Osteocyte (in vitro differentiated cells): ENCODE measurements around the gene RELCH. TPM values are rescaled to one million over a fixed set of nuclear protein-coding genes. Genes with fewer than 3 reads are reported as not detected.

Source experiments
- DNase-seq: peaks from one replicate; pipeline ENCODE4 v3.0.0; 2021; ENCODE audit warnings: mixed read lengths; ENCODE audit not compliant: unreplicated experiment; ENCODE audit errors: extremely low spot score
- H3K27ac Mint-ChIP-seq: one replicate; pipeline ENCODE4 v1.8.0; 2021; ENCODE audit warnings: mild to moderate bottlenecking, mixed read lengths; ENCODE audit not compliant: unreplicated experiment
- H3K27me3 Mint-ChIP-seq: one replicate; pipeline ENCODE4 v1.8.0; 2021; ENCODE audit warnings: mixed read lengths; ENCODE audit not compliant: unreplicated experiment
- H3K36me3 Mint-ChIP-seq: one replicate; pipeline ENCODE4 v1.8.0; 2021; ENCODE audit warnings: mixed read lengths; ENCODE audit not compliant: unreplicated experiment
- H3K4me1 Mint-ChIP-seq: one replicate; pipeline ENCODE4 v1.8.0; 2021; ENCODE audit warnings: mixed read lengths; ENCODE audit not compliant: unreplicated experiment
- H3K4me3 Mint-ChIP-seq: one replicate; pipeline ENCODE4 v1.8.0; 2021; ENCODE audit warnings: mild to moderate bottlenecking, moderate library complexity, mixed read lengths; ENCODE audit not compliant: unreplicated experiment
- H3K9me3 Mint-ChIP-seq: one replicate; pipeline ENCODE4 v1.8.0; 2021; ENCODE audit warnings: mixed read lengths; ENCODE audit not compliant: unreplicated experiment
- CTCF ChIP-seq: fragments of 200-600 bp; sonication (generic); IDR thresholded peaks from 2 replicates; pipeline ENCODE4 v1.5.0; 2021; ENCODE audit warnings: antibody characterized with exemption, mild to moderate bottlenecking, moderate library complexity
- total RNA-seq: library from RNA; stranded (reverse); gene quantifications from 2 replicates; pipeline ENCODE4 v1.2.1, GENCODE V29; 2021

RELCH gene
- total RNA-seq, 1 donor from 2014 or later: 22.0 TPM

- Mint-ChIP-seq H3K4me1 (no peaks in the 10 kb centered on the region), H3K27ac (no peak overlapping the region), H3K9me3 (no peaks in the 10 kb centered on the region), H3K27me3 (no peaks in the 10 kb centered on the region), H3K4me3 (no peak overlapping the region), H3K36me3 (peaks cover 45% of the 10 kb centered on the region)
- no peak for TF ChIP-seq CTCF
- no peak for DNase-seq
These were observed 114.3 kb downstream of the RELCH start for GRCh38 chr18:62301322-62301721.

GRCh38 chr18:62312851-62313250 lies 125.8 kb downstream of the RELCH start:
- TF ChIP-seq CTCF: no peak
- Mint-ChIP-seq H3K27ac (no peak overlapping the region), H3K9me3 (no peaks in the 10 kb centered on the region), H3K27me3 (peaks cover 15% of the 10 kb centered on the region), H3K4me3 (no peak overlapping the region), H3K4me1 (no peaks in the 10 kb centered on the region), H3K36me3 (peaks cover 18% of the 10 kb centered on the region)
- no peak for DNase-seq

- TF ChIP-seq CTCF: no peak
- no peaks in the 10 kb centered on the region for H3K9me3 Mint-ChIP-seq
- no peaks in the 10 kb centered on the region for H3K36me3 Mint-ChIP-seq
- no peaks in the 10 kb centered on the region for H3K4me1 Mint-ChIP-seq
- H3K27me3 Mint-ChIP-seq: peaks cover 46% of the 10 kb centered on the region
- no peak overlapping the region for H3K27ac Mint-ChIP-seq
- no peak for DNase-seq
- no peak overlapping the region for H3K4me3 Mint-ChIP-seq
These were observed 131.4 kb downstream of the RELCH start for GRCh38 chr18:62318228-62319180.

GRCh38 chr18:62321201-62321600 lies 134.1 kb downstream of the RELCH start:
- Mint-ChIP-seq H3K36me3 (no peaks in the 10 kb centered on the region), H3K27me3 (peaks cover 63% of the 10 kb centered on the region), H3K27ac (no peak overlapping the region), H3K9me3 (no peaks in the 10 kb centered on the region), H3K4me1 (peaks cover 12% of the 10 kb centered on the region), H3K4me3 (no peak overlapping the region)
- DNase-seq: no peak
- no peak for TF ChIP-seq CTCF

- Mint-ChIP-seq H3K4me3 (peak overlapping the region; percentile 57), H3K27me3 (peaks cover 64% of the 10 kb centered on the region), H3K9me3 (no peaks in the 10 kb centered on the region), H3K4me1 (peaks cover 13% of the 10 kb centered on the region), H3K27ac (no peak overlapping the region), H3K36me3 (no peaks in the 10 kb centered on the region)
- no peak for TF ChIP-seq CTCF
- no peak for DNase-seq
These were observed 136.6 kb downstream of the RELCH start for GRCh38 chr18:62323483-62324180.
